Esophagus squamous epithelium (tissue), 5 donors: ENCODE measurements around the gene TMEM255B. TPM values are rescaled to one million over a fixed set of nuclear protein-coding genes. Genes with fewer than 3 reads are reported as not detected.

Source experiments
- DNase-seq: peaks from one replicate; lab custom pipeline; 2025; lab: John Stamatoyannopoulos, UW
- H3K27ac ChIP-seq, 4 donors: fragments of 200-600 bp; sonication (generic); one replicate each; pipeline ENCODE4 v1.5.1; 2016 to 2019; ENCODE audit warnings: mild to moderate bottlenecking in 1 of 4
- H3K27me3 ChIP-seq, 4 donors: fragments of 200-600 bp; sonication (generic); 1 replicate in 3 of 4; 2 replicates in 1 of 4; pipeline versions ENCODE4 v1.5.1 to v1.6.0; 2017 to 2021; ENCODE audit warnings: antibody characterized with exemption in 1 of 4
- H3K36me3 ChIP-seq, 3 donors: fragments of 200-600 bp; sonication (generic); one replicate each; pipeline ENCODE4 v1.5.1; 2016 to 2019
- H3K4me1 ChIP-seq, 3 donors: fragments of 200-600 bp; sonication (generic); one replicate each; pipeline ENCODE4 v1.5.1; 2017 to 2019
- H3K4me3 ChIP-seq, 4 donors: fragments of 200-600 bp; sonication (generic); 1 replicate in 3 of 4; 2 replicates in 1 of 4; pipeline ENCODE4 v1.5.1; 2016 to 2019; ENCODE audit warnings: mild to moderate bottlenecking in 2 of 4, moderate library complexity in 1 of 4
- H3K9me3 ChIP-seq, 3 donors: fragments of 200-600 bp; sonication (generic); one replicate each; pipeline ENCODE4 v1.5.1; 2016 to 2019
- POLR2A ChIP-seq, 4 donors: fragments of 450-650 bp; IDR thresholded peaks; one replicate each; pipeline ENCODE4 v1.6.1; 2017; ENCODE audit warnings: antibody characterized with exemption in 4 of 4, mild to moderate bottlenecking in 4 of 4, moderate library complexity in 3 of 4
- WGBS, 2 donors: methylation state at CpG; one replicate each; pipeline ENCODE4 v1.1.5; 2018; 5-methylcytosine and 5-hydroxymethylcytosine counted together
- intact Hi-C: fragments of 100-400 bp; cut with DNase I; formaldehyde crosslinking; loops from one replicate; pipeline ENCODE4 v1.15.0; 2022
- total RNA-seq, 4 donors: library from RNA; depleted of rRNA; stranded (reverse); fragments of >200 nt; gene quantifications; one replicate each; pipeline ENCODE4 v1.1.0, GENCODE V29; 2016
- TF ChIP-seq, protein P1 (sequence below), 6 experiments: fragments of 450-650 bp in 4 of 6; fragments of 200-600 bp in 2 of 6; sonication (generic) in 2 of 6; IDR thresholded peaks; one replicate each; pipeline ENCODE4 v1.5.1; 2016 to 2019; ENCODE audit warnings: antibody characterized with exemption in 6 of 6, mild to moderate bottlenecking in 4 of 6, moderate library complexity in 4 of 6
- donor health status: DM: yes; HTN: yes; CAD: no.

Gene TMEM255B
- total RNA-seq, 4 donors from 2014 or later, result 0.30 to 9.2 (median 3.2) TPM; not detected in 1

DNA sequence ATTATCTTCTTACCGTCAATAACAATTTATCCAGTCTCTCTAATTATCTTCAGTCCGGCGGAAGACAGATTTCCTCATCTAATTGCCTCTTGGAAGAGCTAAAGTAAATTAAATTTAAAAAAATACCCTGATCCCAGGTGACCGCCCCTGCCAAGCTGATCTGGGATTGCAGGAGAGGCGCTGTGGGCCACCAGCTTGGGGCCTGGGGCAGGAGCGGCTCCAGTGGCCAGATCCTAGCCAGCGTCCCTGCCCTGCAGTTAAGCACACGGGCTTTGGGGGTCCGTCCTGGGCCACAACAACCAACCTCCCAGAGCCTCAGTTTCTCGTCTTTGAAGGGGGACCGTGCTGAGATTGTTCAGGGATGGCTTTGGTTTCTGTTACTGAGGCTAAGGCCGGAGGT lies 12.4 kb upstream of the TMEM255B start:
- DNase-seq, result no peak
- WGBS, 2 donors, result 76 to 89% methylated on average over 6 to 12 of the region's 12 CpGs

DNA sequence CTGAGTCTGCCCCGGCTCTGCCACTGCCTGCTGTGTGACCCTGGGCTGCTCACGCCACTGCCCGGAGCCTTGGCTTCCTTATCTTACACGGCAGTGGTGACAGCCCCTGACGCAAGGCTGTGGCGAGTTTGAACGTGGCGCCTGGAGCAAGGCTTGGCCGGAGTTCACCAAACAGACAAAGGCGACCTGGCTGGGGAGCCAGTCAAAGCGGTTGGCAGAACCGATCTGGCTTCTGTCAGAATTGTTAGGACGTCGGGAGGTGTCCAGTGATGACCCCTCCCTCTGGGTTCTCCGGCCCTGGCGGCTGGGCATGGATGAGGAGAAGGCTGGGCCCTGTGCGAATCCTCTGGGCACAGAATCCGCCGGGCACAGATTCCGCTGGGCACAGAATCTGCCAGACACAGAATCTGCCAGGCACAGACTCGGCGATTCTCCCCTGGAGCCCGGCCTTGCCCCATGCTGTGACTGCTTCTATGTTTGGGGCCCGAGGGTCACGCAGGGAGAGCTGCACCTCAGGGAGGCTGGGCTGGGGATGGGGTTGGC lies 11.7 kb upstream of the TMEM255B start:
- WGBS, 2 donors, result 42 to 61% methylated on average over 6 of the region's 25 CpGs
- no peak overlapping the region for H3K27ac ChIP-seq
- no peak for DNase-seq
- no peak overlapping the region for H3K4me3 ChIP-seq
- intact Hi-C loops, result no loop called here
- no peaks in the 10 kb centered on the region for H3K36me3 ChIP-seq
- TF ChIP-seq, protein P1, sequence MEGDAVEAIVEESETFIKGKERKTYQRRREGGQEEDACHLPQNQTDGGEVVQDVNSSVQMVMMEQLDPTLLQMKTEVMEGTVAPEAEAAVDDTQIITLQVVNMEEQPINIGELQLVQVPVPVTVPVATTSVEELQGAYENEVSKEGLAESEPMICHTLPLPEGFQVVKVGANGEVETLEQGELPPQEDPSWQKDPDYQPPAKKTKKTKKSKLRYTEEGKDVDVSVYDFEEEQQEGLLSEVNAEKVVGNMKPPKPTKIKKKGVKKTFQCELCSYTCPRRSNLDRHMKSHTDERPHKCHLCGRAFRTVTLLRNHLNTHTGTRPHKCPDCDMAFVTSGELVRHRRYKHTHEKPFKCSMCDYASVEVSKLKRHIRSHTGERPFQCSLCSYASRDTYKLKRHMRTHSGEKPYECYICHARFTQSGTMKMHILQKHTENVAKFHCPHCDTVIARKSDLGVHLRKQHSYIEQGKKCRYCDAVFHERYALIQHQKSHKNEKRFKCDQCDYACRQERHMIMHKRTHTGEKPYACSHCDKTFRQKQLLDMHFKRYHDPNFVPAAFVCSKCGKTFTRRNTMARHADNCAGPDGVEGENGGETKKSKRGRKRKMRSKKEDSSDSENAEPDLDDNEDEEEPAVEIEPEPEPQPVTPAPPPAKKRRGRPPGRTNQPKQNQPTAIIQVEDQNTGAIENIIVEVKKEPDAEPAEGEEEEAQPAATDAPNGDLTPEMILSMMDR (IDR thresholded peaks at IDR 0.05), result no peak
- no peak for TF ChIP-seq POLR2A (IDR thresholded peaks at IDR 0.05)
- H3K27me3 ChIP-seq, result peaks cover 0 to 21% (median 0%) of the 10 kb centered on the region in 4 donors
- H3K9me3 ChIP-seq, result no peaks in the 10 kb centered on the region
- H3K4me1 ChIP-seq, result peaks cover 0 to 5% (median 2%) of the 10 kb centered on the region in 3 donors

More for the DNA sequence above, 12.4 kb upstream of the TMEM255B start:
- no peaks in the 10 kb centered on the region for H3K9me3 ChIP-seq
- TF ChIP-seq POLR2A (IDR thresholded peaks at IDR 0.05), result no peak
- TF ChIP-seq, protein P1 (IDR thresholded peaks at IDR 0.05), result no peak
- peaks cover 0 to 12% (median 3%) of the 10 kb centered on the region in 3 donors for H3K4me1 ChIP-seq
- peaks cover 0 to 21% (median 0%) of the 10 kb centered on the region in 4 donors for H3K27me3 ChIP-seq
- H3K27ac ChIP-seq, result no peak overlapping the region
- no peaks in the 10 kb centered on the region for H3K36me3 ChIP-seq
- H3K4me3 ChIP-seq, result no peak overlapping the region
- intact Hi-C loops, result no loop called here

DNA sequence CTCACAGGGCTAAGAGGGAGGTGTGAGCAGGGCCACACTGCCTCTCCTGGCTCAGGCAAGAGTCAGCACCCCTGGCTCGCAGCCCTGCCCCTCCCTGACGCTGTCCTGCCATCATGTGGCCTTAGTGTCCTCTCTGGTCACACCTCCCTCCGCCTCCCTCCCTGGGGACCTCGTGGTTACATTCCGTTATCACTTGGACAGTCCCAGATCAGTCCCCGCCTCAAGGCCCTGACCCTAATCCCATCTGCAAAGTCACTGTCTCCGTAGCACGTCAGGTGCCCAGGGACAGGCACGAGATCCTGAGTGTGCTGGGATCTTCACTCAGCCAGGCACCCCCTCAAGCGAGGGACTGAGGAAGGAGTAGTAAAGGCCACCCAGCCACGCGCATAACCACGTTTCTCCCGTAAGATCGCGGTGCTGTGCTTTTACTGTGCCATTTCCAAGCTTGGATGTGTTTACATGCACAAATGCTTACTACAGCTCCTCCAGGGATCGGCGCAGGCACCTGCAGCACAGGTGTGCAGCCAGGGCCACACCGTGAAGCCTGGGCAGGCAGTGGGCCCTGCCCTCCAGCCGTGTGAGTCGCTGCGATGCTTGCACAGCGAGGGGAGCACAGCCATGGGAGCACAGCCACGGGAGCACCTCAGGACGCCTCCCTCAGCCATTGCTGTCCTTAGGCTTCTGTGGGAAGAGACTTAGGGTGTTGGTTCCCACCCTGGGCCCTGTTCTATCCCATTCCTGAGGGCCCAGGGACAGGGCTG lies 10.7 kb upstream of the TMEM255B start:
- H3K36me3 ChIP-seq, result no peaks in the 10 kb centered on the region
- WGBS, 2 donors, result 73 to 82% methylated on average over 12 to 18 of the region's 25 CpGs
- H3K4me3 ChIP-seq, result no peak overlapping the region
- H3K4me1 ChIP-seq, result no peaks in the 10 kb centered on the region
- peaks cover 0 to 14% (median 0%) of the 10 kb centered on the region in 4 donors for H3K27me3 ChIP-seq
- no peak for DNase-seq
- intact Hi-C loops, result no loop called here
- no peaks in the 10 kb centered on the region for H3K9me3 ChIP-seq
- no peak overlapping the region for H3K27ac ChIP-seq
- no peak for TF ChIP-seq POLR2A (IDR thresholded peaks at IDR 0.05)
- TF ChIP-seq, protein P1 (IDR thresholded peaks at IDR 0.05), result no peak

DNA sequence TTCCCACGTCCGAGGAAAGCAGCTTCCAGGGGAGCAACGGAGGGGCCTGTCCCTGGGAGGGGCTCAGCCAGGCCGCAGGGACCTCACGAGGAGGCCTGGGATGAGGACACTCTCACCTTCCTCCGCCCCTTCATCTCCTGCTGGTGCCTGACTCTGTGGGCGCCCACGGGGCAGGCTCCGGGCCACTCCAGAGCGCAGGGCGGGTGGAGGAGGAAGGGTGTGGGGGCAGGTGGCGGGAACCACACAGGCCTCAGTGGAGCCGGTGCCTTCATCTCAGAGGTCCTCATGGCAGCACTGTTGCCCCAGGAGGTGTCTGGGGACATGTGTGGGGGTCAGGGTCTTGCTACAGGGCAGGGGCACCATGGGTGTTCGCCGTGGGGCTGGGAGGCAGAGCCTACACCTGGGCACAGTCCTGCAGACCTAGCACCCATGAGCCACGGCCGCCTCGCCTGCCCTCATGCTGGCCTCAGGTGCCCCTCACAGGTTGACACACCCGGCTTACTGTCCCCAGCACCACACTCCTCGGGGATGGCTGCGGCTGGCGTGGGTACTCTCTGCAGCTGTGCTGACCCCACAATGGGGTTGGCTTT lies 10.1 kb upstream of the TMEM255B start:
- no peak overlapping the region for H3K4me3 ChIP-seq
- peaks cover 0 to 8% (median 0%) of the 10 kb centered on the region in 4 donors for H3K27me3 ChIP-seq
- H3K9me3 ChIP-seq, result no peaks in the 10 kb centered on the region
- no peaks in the 10 kb centered on the region for H3K4me1 ChIP-seq
- no peak overlapping the region for H3K27ac ChIP-seq
- TF ChIP-seq POLR2A (IDR thresholded peaks at IDR 0.05), result no peak
- TF ChIP-seq, protein P1 (IDR thresholded peaks at IDR 0.05), result no peak
- intact Hi-C loops, result no loop called here
- H3K36me3 ChIP-seq, result no peaks in the 10 kb centered on the region
- DNase-seq, result no peak
- WGBS, 2 donors, result 73 to 100% methylated on average over 1 to 3 of the region's 22 CpGs

DNA sequence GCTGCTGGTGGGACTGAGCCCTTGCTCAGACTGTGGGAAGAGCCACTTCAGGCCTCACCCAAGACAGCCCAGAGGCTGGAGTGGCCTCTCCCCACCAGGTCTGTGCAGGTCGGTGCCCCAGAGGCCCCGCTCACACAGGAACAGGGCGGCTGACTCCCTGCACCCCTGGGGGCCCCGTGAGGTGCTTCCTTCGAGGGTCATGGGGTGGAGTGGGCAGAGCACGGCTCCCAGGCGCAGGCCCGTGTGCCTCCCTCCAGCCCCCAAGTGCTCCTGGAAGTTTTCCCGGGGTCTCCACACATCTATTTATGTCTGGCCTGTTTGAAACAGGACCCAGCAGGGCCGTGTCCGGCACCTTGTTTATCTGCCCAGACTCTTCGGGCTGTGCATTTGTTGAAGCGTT lies 9.5 kb upstream of the TMEM255B start:
- intact Hi-C loops, result no loop called here
- DNase-seq, result no peak

More for the DNA sequence above, 9.5 kb upstream of the TMEM255B start:
- Histone ChIP-seq H3K27me3 (peaks cover 0 to 8% (median 0%) of the 10 kb centered on the region in 4 donors), H3K4me1 (no peaks in the 10 kb centered on the region), H3K4me3 (no peak overlapping the region), H3K9me3 (no peaks in the 10 kb centered on the region), H3K36me3 (no peaks in the 10 kb centered on the region), H3K27ac (no peak overlapping the region)
- WGBS, 2 donors, result 81 to 100% methylated on average over 2 to 3 of the region's 13 CpGs
- TF ChIP-seq POLR2A (IDR thresholded peaks at IDR 0.05), result no peak
- TF ChIP-seq, protein P1 (IDR thresholded peaks at IDR 0.05), result no peak
